ENCODE data around the gene JUP.

JUP gene

GRCh38 chr17:41711669-41712400, 74.7 kb downstream of the JUP start, which contains the start of gene GAST:
Gene GAST (plus strand): TSS chr17:41712331. CDS start chr17:41715437, 3,106 bp downstream.
- no peak for DNase-seq

- no peak for DNase-seq
Observed at GRCh38 chr17:41710472-41711090, 75.9 kb downstream of the JUP start.

DNA sequence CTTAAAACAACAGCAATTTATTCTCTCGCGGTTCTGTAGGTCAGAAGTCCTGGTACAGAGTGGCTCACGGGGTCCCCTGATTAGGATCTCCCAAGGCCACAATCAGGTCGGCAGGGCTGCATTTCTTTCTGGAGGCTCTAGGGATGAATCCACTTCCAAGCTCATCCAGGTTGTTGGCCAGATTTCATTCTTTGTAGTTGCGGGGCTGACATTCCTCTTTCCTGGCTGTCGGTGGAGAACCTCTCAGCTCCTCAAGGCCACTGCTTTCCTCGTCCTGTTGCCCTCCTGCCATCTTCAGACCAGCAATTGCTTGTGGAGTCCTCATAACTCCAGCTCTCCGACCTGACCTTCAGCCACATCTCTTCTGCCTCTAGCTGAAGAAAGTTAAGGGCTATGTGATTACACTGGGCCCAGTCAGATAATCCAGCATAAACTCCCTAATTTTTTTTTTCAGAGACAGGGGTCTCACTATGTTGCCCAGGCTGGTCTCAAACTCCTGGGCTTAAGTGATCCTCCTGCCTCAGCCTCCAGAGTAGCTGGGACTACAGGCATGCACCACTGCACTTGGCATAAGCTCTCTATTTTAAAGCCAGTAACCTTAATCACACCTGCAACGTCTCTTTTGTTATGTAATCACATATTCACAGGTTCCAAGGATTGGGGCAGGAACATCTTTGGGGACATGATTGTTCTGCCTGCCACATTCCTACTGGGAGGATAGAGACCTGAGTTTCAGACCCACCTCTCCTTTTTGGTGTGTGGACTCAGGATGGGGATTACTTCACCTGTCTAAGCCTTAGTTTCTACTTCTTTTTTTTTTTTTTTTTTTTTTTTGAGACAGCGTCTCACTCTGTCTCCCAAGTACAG, 78.5 kb downstream of the JUP start:
- DNase-seq: no peak

GRCh38 chr17:41705271-41705991, 81.1 kb downstream of the JUP start:
- DNase-seq: no peak

Data from NCI-H187 (cell line).